Cardiac fibroblast (primary cell): Measurements from ENCODE around the gene GPBAR1.

Source experiments
- DNase-seq, 2 donors: peaks; one replicate each; pipeline versions ENCODE4 v3.0.0 to v3.0.0-alpha.2; 2010; ENCODE audit warnings: low read depth in 2 of 2
- H3K4me3 ChIP-seq, 2 donors: replicated peaks in 1 of 2; 1 replicate in 1 of 2; 2 replicates in 1 of 2; pipeline ENCODE4 v1.5.1; 2011; ENCODE audit warnings: low read depth in 2 of 2, low read length in 2 of 2, mild to moderate bottlenecking in 2 of 2, moderate library complexity in 1 of 2
- CTCF ChIP-seq: IDR thresholded peaks from one replicate; pipeline ENCODE4 v1.5.1; 2011; ENCODE audit warnings: low read depth, mild to moderate bottlenecking, low read length, inconsistent platforms

GPBAR1 gene

GRCh38 chr2:218253232-218253625, 7.6 kb upstream of the GPBAR1 start:
- TF ChIP-seq CTCF: no peak
- no peak for DNase-seq

GRCh38 chr2:218255446-218255845, 5.4 kb upstream of the GPBAR1 start:
- TF ChIP-seq CTCF: no peak
- peak in 1 of 2 donors; percentile 73 for DNase-seq
- H3K4me3 ChIP-seq: no peak overlapping the region

More at GRCh38 chr2:218253232-218253625, 7.6 kb upstream of the GPBAR1 start:
- no peak overlapping the region for H3K4me3 ChIP-seq

- TF ChIP-seq CTCF: no peak
- no peak for DNase-seq
- H3K4me3 ChIP-seq: no peak overlapping the region
These were observed 4.0 kb upstream of the GPBAR1 start for GRCh38 chr2:218256612-218257350.

GRCh38 chr2:218257390-218257981, 3.3 kb upstream of the GPBAR1 start:
- H3K4me3 ChIP-seq: no peak overlapping the region
- peak in 1 of 2 donors; percentile 35 for DNase-seq
- peak; percentile 49 for TF ChIP-seq CTCF

- no peak for TF ChIP-seq CTCF
- DNase-seq: peak; percentile 84 to 89
- H3K4me3 ChIP-seq: no peak overlapping the region
These were observed 1.5 kb upstream of the GPBAR1 start for GRCh38 chr2:218259099-218259961.

- no peak overlapping the region for H3K4me3 ChIP-seq
- TF ChIP-seq CTCF: no peak
- no peak for DNase-seq
These were observed 649 bp upstream of the GPBAR1 start for GRCh38 chr2:218260166-218260565.
